Measurements from ENCODE around the gene CACUL1. TPM values are rescaled to one million over a fixed set of nuclear protein-coding genes. Genes with fewer than 3 reads are reported as not detected.

The CACUL1 gene
- total and polyA plus RNA-seq, 2 of the 13 experiments (the other 11 are each of a cell fraction or from before 2014, with no cell fraction given), result 14.2 to 31.0 TPM

DNA sequence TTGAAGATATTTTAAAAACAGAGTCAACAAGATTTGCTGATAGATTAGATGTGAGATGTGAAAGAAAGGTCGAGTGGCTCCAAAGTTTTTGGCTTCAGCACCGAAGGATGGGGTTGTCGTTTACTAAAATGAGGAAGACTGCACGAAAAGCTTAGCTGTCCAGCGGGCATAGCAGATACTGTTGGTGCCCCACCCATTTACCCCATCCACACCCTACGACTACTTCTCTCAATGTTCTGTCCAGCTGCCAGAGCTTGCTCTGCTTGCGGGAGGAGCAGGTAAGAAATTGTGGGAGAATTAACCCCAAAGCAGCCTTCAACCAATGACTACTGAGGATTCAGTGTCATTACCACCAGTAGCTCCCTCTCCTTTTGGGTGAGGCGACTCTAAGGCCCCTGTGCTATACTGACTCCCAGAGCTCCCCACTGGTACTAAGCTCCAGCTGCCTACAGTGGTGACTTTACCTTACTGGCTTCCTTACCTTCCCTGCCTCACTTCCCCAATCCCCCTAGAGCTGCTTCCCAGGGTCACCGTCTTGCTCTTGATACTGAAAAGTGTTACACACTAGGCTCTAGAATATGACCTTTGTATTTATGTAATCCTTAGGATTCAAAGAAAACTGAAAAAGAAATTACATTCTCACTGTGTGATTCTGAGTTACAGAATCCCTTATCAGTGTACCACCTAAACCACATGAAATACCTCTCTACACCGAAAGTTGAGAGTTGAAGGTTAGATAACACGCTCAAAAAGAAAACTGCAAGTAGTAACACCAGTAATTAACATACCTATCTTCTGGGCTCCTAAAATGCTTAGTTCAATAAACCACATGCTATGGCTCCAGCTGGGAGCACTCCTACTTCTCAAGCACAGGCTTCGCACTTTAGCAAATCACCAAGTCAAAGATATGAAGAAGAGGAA lies 22.3 kb downstream of the CACUL1 start (continued):
- TF ChIP-seq, protein P1, sequence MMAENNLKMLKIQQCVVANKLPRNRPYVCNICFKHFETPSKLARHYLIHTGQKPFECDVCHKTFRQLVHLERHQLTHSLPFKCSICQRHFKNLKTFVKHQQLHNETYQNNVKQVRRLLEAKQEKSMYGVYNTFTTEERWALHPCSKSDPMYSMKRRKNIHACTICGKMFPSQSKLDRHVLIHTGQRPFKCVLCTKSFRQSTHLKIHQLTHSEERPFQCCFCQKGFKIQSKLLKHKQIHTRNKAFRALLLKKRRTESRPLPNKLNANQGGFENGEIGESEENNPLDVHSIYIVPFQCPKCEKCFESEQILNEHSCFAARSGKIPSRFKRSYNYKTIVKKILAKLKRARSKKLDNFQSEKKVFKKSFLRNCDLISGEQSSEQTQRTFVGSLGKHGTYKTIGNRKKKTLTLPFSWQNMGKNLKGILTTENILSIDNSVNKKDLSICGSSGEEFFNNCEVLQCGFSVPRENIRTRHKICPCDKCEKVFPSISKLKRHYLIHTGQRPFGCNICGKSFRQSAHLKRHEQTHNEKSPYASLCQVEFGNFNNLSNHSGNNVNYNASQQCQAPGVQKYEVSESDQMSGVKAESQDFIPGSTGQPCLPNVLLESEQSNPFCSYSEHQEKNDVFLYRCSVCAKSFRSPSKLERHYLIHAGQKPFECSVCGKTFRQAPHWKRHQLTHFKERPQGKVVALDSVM (CRISPR knock-in tag; IDR thresholded peaks at IDR 0.05), result no peak
- TF ChIP-seq ZBTB7B (CRISPR knock-in tag; IDR thresholded peaks at IDR 0.05), result no peak

DNA sequence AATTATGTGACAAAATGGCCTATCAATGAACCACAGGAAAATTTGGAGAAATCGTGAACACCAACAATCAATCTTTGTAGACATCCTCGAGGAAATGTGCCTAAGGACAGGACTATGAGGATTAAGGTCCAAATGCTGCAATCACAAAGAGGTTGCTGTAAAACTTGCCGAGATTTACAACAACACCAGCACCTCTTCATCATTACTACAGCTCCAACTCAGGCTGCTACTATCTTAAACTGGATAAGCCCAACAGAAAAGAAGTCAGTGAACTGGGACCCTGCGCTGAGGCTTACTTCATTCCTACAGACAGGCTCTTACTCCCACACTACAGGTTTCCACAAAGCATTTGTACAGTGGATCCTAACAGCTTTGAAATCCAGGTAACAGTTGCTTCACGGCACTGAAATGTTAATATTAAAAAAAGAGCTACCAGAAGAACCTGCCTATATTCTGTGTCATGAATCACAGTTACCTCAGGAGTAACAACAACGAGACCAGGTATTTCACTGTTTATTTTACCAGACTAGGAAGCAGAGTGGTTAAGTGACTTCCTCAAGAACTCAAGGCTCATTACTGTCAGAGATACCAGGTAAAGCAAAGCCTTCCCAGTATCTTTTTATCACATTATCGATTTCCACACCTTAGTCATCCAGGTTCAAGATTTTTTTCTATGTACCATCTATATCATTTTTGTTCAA lies 23.9 kb downstream of the CACUL1 start:
- no peak overlapping the region for H3K27ac ChIP-seq (ENCODE audit: extremely low read length, insufficient read depth, low read length)
- no peak overlapping the region for H3K4me3 ChIP-seq (replicated peaks in 1 of 3; ENCODE audit: insufficient read depth in 1 of 3, low read depth in 2 of 3, low read length in 3 of 3)
- DNase-seq (ENCODE audit: low spot score) (no peak), FAIRE-seq (no peak), ATAC-seq (no peak)
- H3K79me2 ChIP-seq (ENCODE audit: insufficient read depth, low read length), result peaks cover 69% of the 10 kb centered on the region
- no peak for TF ChIP-seq MAFG (CRISPR knock-in tag; IDR thresholded peaks at IDR 0.05)
- TF ChIP-seq RXRB (CRISPR knock-in tag; IDR thresholded peaks at IDR 0.05; ENCODE audit: borderline replicate concordance), result no peak
- TF ChIP-seq ZNF672 (CRISPR knock-in tag; IDR thresholded peaks at IDR 0.05), result no peak
- TF ChIP-seq, protein P2, sequence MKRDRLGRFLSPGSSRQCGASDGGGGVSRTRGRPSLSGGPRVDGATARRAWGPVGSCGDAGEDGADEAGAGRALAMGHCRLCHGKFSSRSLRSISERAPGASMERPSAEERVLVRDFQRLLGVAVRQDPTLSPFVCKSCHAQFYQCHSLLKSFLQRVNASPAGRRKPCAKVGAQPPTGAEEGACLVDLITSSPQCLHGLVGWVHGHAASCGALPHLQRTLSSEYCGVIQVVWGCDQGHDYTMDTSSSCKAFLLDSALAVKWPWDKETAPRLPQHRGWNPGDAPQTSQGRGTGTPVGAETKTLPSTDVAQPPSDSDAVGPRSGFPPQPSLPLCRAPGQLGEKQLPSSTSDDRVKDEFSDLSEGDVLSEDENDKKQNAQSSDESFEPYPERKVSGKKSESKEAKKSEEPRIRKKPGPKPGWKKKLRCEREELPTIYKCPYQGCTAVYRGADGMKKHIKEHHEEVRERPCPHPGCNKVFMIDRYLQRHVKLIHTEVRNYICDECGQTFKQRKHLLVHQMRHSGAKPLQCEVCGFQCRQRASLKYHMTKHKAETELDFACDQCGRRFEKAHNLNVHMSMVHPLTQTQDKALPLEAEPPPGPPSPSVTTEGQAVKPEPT (CRISPR knock-in tag; IDR thresholded peaks at IDR 0.05; ENCODE audit: low read depth), result no peak
- TF ChIP-seq ZNF546 (CRISPR knock-in tag; conservative IDR thresholded peaks at IDR 0.05), result no peak
- TF ChIP-seq ZNF253 (CRISPR knock-in tag; IDR thresholded peaks at IDR 0.05; ENCODE audit: borderline replicate concordance), result no peak
- TF ChIP-seq NFRKB (IDR thresholded peaks at IDR 0.05), result no peak
- TF ChIP-seq ZNF629 (CRISPR knock-in tag; conservative IDR thresholded peaks at IDR 0.05), result no peak
- TF ChIP-seq GTF3A (CRISPR knock-in tag; conservative IDR thresholded peaks at IDR 0.05), result no peak
- no peak for TF ChIP-seq ZNF615 (CRISPR knock-in tag; IDR thresholded peaks at IDR 0.05; ENCODE audit: borderline replicate concordance)
- no TSS peak for BruUV-seq (replicated peaks)
- no peaks in the 10 kb centered on the region for H3K27me3 ChIP-seq (ENCODE audit: control insufficient read depth in 1 of 2, insufficient read depth in 2 of 2, low read length in 2 of 2)
- in situ Hi-C loops (cut with HindIII; ENCODE audit: extremely low pct_ligation_motif_present, low pct_unique_long_range_greater_than_20kb) (no loop called here), intact Hi-C loops (cut with micrococcal nuclease; ENCODE audit: unreplicated experiment) (no loop called here)
- peaks cover 30% of the 10 kb centered on the region for H3K4me1 ChIP-seq (ENCODE audit: insufficient read depth, low read length)
- ChIA-PET POLR2A (interaction anchor here (3.9 kb wide), 1 partner anchor 24 kb away, joined by 11 read pairs; the partner anchor contains the start of gene CACUL1), CTCF (ENCODE audit: low intra/inter-chr PET ratio, low total read pairs) (no interaction called here)
- no peak overlapping the region for H3K4me2 ChIP-seq (ENCODE audit: low read depth, low read length)
- 71% methylated on average over 7 of the region's 7 CpGs for WGBS (ENCODE audit: low lambda C conversion rate)
- H2AFZ ChIP-seq (ENCODE audit: low read length), result no peak overlapping the region
- H3K9me3 ChIP-seq (ENCODE audit: low read length), result no peaks in the 10 kb centered on the region
- H3K36me3 ChIP-seq (replicated peaks in 1 of 2; ENCODE audit: control insufficient read depth in 1 of 2, insufficient read depth in 2 of 2, low read length in 2 of 2), result peaks cover 0 to 22% of the 10 kb centered on the region in 2 experiments; a peak in 3 of 5 replicates
- no peak overlapping the region for H3K9ac ChIP-seq (ENCODE audit: insufficient read depth, low read depth, low read length)
- peaks cover 14% of the 10 kb centered on the region for H4K20me1 ChIP-seq (ENCODE audit: insufficient read depth, low read length)

All from HepG2 (cell line).